Neural cell (in vitro differentiated cells): ENCODE results near the gene SLC39A2. TPM values are rescaled to one million over a fixed set of nuclear protein-coding genes. Genes with fewer than 3 reads are reported as not detected.
A peak's percentile ranks its signal among the peaks of the same experiment; 100 is the strongest.

Experiments used
- H2AFZ ChIP-seq: fragments of 200-600, 300-800 bp; sonication (generic), shearing (Covaris generic); 2 replicates; pipeline ENCODE4 v1.6.0; 2014; ENCODE audit warnings: low read depth, mild to moderate bottlenecking, antibody characterized with exemption, low read length, moderate library complexity
- H3F3A ChIP-seq: fragments of 200-600 bp; shearing (Covaris generic); 2 replicates; pipeline ENCODE4 v1.6.1; 2016; ENCODE audit warnings: mild to moderate bottlenecking, moderate library complexity, mixed read lengths, antibody characterized with exemption, low read length; ENCODE audit not compliant: insufficient read depth, poor library complexity, severe bottlenecking
- H3K27ac ChIP-seq: fragments of 200-600, 300-800 bp; sonication (generic), shearing (Covaris generic); 2 replicates; pipeline ENCODE4 v1.5.1; 2014; ENCODE audit warnings: mild to moderate bottlenecking, low read length, moderate library complexity
- H3K27me3 ChIP-seq: fragments of 300-800, 200-600 bp; sonication (generic), shearing (Covaris generic); 2 replicates; pipeline ENCODE4 v1.6.0; 2014; ENCODE audit warnings: mild to moderate bottlenecking, low read depth, low read length, moderate library complexity; ENCODE audit not compliant: insufficient read depth
- H3K36me3 ChIP-seq: fragments of 300-800, 200-600 bp; sonication (generic), shearing (Covaris generic); 2 replicates; pipeline ENCODE4 v1.5.1; 2014; ENCODE audit warnings: mild to moderate bottlenecking, antibody characterized with exemption, low read length, moderate library complexity; ENCODE audit not compliant: insufficient read depth
- H3K4me2 ChIP-seq: fragments of 300-800, 200-600 bp; sonication (generic), shearing (Covaris generic); 2 replicates; pipeline ENCODE4 v1.6.0; 2014; ENCODE audit warnings: mild to moderate bottlenecking, low read length
- H3K4me3 ChIP-seq: fragments of 300-800, 200-600 bp; sonication (generic), shearing (Covaris generic); 2 replicates; pipeline ENCODE4 v1.5.1; 2014; ENCODE audit warnings: mild to moderate bottlenecking, low read length, moderate library complexity
- H3K79me2 ChIP-seq: fragments of 200-600 bp; shearing (Covaris generic); replicated peaks from 2 replicates; pipeline ENCODE4 v1.6.0; 2014; ENCODE audit warnings: mild to moderate bottlenecking, low read length, moderate library complexity; ENCODE audit not compliant: insufficient read depth
- H3K9ac ChIP-seq: fragments of 300-800, 200-600 bp; sonication (generic), shearing (Covaris generic); 2 replicates; pipeline ENCODE4 v1.6.1; 2016; ENCODE audit warnings: mild to moderate bottlenecking, low read length, mixed read lengths
- H3K9me2 ChIP-seq: fragments of 200-600 bp; shearing (Covaris generic); 2 replicates; pipeline ENCODE4 v1.6.1; 2016; ENCODE audit warnings: mild to moderate bottlenecking, low read length, mixed read lengths; ENCODE audit not compliant: insufficient read depth
- H3K9me3 ChIP-seq: fragments of 200-600, 300-800 bp; sonication (generic), shearing (Covaris generic); 2 replicates; pipeline ENCODE4 v1.6.1; 2016; ENCODE audit warnings: mild to moderate bottlenecking, mixed run types, low read length, moderate library complexity, mixed read lengths
- H4K20me1 ChIP-seq: fragments of 200-600 bp; shearing (Covaris generic); 2 replicates; pipeline ENCODE4 v1.6.1; 2016; ENCODE audit warnings: mild to moderate bottlenecking, mixed run types; ENCODE audit not compliant: insufficient read depth
- EP300 ChIP-seq: fragments of 450-650 bp; conservative IDR thresholded peaks from 2 replicates; pipeline ENCODE4 v1.6.1; 2014; ENCODE audit warnings: antibody characterized with exemption, mild to moderate bottlenecking, moderate library complexity; ENCODE audit not compliant: poor library complexity, severe bottlenecking
- EZH2 ChIP-seq: fragments of 200-600, 300-800 bp; shearing (Covaris generic), sonication (generic); IDR thresholded peaks from 2 replicates; pipeline ENCODE4 v1.6.1; 2014; ENCODE audit warnings: antibody characterized with exemption, low read length, borderline replicate concordance, mild to moderate bottlenecking; ENCODE audit not compliant: insufficient read depth, poor library complexity, severe bottlenecking
- MXI1 ChIP-seq: fragments of 450-650 bp; conservative IDR thresholded peaks from 2 replicates; pipeline ENCODE4 v1.6.1; 2014; ENCODE audit warnings: antibody characterized with exemption, mild to moderate bottlenecking; ENCODE audit not compliant: poor library complexity, severe bottlenecking
- POLR2AphosphoS5 ChIP-seq: IDR thresholded peaks from 2 replicates; pipeline ENCODE4 v1.6.1; 2012
- RAD21 ChIP-seq: fragments of 450-650 bp; conservative IDR thresholded peaks from 2 replicates; pipeline ENCODE4 v1.6.1; 2014; ENCODE audit warnings: antibody characterized with exemption, mild to moderate bottlenecking, moderate library complexity
- SMC3 ChIP-seq: fragments of 450-650 bp; conservative IDR thresholded peaks from 2 replicates; pipeline ENCODE4 v1.6.1; 2014; ENCODE audit warnings: antibody characterized with exemption, mild to moderate bottlenecking, moderate library complexity; ENCODE audit not compliant: poor library complexity
- TAF1 ChIP-seq: IDR thresholded peaks from 2 replicates; pipeline ENCODE4 v1.6.1; 2012; ENCODE audit warnings: low read depth
- polyA plus RNA-seq: library from polyadenylated mRNA; depleted of rRNA; stranded (reverse); fragments of >200 nt; gene quantifications from 2 replicates; pipeline ENCODE4 v1.2.3, GENCODE V29; 2014
- TF ChIP-seq, protein P1 (sequence below): fragments of 450-650 bp; IDR thresholded peaks from 2 replicates; pipeline ENCODE4 v1.5.1; 2014; ENCODE audit warnings: antibody characterized with exemption, mild to moderate bottlenecking, moderate library complexity; ENCODE audit not compliant: poor library complexity, severe bottlenecking
- TF ChIP-seq, protein P2 (sequence below): IDR thresholded peaks from 2 replicates; pipeline ENCODE4 v1.6.1; 2012; ENCODE audit warnings: borderline replicate concordance

Gene SLC39A2
- polyA plus RNA-seq, 1 donor from 2014 or later: not detected

DNA sequence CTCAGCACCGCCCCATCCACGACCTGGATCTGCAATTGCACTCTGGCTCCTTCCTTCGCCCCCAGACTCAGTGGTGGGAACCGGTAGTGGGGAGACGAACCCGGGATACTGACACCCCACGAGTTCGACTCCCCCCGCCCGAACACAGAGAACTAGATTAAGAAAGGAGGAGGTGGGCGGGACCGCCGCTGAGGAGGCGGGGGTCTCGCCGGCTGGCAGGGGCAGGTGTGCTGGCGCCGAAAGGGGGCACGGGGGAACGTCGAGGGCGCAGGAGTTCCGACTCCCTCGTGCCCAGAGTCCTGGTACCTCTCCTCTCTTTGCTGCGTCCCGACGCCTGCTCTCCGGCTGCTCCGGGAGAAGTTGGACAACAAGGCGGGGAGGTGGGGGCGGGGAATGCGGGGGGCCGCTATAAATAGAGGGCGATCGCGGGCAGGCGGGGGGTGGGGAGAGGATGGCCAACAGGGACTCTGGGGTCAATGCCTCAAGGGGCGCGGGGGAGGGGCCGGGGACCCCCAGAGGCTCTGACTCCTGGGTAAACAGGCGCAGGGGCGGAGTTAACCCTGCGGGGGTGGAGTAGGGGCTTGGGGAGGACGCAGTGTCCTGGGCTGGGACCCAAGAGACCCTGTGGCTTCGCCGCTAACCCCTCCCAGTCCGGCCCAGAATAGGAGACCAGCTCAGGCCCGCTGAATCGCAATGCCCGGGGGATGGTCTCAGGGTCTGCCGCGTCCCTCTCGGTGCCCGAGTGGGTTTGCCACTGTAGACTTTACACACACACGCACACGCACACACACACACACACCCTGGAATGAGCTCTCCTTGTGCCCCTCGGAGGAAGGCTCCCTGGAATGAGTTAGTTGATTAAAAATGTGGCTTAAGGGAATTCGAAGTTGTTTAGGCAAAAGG is 26.5 kb downstream of the SLC39A2 start:
- H3K9me3 ChIP-seq: no peaks in the 10 kb centered on the region
- TF ChIP-seq, protein P1, sequence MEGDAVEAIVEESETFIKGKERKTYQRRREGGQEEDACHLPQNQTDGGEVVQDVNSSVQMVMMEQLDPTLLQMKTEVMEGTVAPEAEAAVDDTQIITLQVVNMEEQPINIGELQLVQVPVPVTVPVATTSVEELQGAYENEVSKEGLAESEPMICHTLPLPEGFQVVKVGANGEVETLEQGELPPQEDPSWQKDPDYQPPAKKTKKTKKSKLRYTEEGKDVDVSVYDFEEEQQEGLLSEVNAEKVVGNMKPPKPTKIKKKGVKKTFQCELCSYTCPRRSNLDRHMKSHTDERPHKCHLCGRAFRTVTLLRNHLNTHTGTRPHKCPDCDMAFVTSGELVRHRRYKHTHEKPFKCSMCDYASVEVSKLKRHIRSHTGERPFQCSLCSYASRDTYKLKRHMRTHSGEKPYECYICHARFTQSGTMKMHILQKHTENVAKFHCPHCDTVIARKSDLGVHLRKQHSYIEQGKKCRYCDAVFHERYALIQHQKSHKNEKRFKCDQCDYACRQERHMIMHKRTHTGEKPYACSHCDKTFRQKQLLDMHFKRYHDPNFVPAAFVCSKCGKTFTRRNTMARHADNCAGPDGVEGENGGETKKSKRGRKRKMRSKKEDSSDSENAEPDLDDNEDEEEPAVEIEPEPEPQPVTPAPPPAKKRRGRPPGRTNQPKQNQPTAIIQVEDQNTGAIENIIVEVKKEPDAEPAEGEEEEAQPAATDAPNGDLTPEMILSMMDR: peak; percentile 16
- TF ChIP-seq RAD21: no peak
- TF ChIP-seq, protein P2, sequence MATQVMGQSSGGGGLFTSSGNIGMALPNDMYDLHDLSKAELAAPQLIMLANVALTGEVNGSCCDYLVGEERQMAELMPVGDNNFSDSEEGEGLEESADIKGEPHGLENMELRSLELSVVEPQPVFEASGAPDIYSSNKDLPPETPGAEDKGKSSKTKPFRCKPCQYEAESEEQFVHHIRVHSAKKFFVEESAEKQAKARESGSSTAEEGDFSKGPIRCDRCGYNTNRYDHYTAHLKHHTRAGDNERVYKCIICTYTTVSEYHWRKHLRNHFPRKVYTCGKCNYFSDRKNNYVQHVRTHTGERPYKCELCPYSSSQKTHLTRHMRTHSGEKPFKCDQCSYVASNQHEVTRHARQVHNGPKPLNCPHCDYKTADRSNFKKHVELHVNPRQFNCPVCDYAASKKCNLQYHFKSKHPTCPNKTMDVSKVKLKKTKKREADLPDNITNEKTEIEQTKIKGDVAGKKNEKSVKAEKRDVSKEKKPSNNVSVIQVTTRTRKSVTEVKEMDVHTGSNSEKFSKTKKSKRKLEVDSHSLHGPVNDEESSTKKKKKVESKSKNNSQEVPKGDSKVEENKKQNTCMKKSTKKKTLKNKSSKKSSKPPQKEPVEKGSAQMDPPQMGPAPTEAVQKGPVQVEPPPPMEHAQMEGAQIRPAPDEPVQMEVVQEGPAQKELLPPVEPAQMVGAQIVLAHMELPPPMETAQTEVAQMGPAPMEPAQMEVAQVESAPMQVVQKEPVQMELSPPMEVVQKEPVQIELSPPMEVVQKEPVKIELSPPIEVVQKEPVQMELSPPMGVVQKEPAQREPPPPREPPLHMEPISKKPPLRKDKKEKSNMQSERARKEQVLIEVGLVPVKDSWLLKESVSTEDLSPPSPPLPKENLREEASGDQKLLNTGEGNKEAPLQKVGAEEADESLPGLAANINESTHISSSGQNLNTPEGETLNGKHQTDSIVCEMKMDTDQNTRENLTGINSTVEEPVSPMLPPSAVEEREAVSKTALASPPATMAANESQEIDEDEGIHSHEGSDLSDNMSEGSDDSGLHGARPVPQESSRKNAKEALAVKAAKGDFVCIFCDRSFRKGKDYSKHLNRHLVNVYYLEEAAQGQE: no peak
- no peak for TF ChIP-seq EZH2
- no peak for TF ChIP-seq SMC3
- TF ChIP-seq POLR2AphosphoS5: no peak
- TF ChIP-seq TAF1: peak; percentile 14
- H3K9me2 ChIP-seq: no peaks in the 10 kb centered on the region
- no peak overlapping the region for H3K27ac ChIP-seq
- H3K4me2 ChIP-seq: no peak overlapping the region
- no peaks in the 10 kb centered on the region for H4K20me1 ChIP-seq
- H3K9ac ChIP-seq: peak overlapping the region; percentile 69
- no peaks in the 10 kb centered on the region for H3K79me2 ChIP-seq
- peaks cover 19% of the 10 kb centered on the region for H3K27me3 ChIP-seq
- peak overlapping the region; percentile 77 for H3K4me3 ChIP-seq
- H3F3A ChIP-seq: no peaks in the 10 kb centered on the region
- no peak overlapping the region for H2AFZ ChIP-seq
- H3K36me3 ChIP-seq: no peaks in the 10 kb centered on the region

DNA sequence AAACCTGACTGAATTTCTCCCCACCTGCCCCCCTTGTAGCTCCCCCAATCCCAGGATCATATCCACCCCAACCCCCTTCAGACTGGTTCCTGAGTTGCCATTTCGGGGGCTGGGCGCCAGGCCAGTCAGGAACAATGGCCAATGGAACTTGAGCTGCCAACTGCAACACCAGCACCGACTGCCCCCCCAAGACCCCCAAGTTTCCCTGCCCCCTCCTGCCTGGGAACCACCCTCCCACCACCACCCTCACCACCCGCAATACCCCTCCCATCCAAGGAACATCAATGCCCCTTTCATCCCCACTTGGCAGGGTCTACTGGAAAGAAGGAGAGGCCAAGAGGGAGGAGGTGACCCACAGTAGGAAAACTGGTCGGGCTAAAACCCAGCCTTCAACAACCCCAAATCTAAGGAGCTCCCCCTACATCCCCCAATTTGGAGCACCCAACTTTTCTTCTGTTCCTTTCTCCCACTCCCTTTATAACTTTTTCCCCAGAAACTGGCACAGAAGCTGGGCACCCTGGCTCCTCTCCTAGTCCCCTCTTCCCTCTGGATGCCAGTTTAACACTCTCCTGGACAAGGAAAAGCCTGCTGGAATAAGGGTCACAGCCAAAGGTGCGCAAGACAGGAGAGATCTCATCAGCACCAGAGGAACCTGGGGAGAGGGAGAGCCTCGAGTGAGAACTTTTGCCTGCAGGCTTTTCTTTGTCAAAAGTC is 27.3 kb downstream of the SLC39A2 start:
- no peak overlapping the region for H3K4me2 ChIP-seq
- H3K27ac ChIP-seq: no peak overlapping the region
- no peak overlapping the region for H3K4me3 ChIP-seq
- no peaks in the 10 kb centered on the region for H3K79me2 ChIP-seq
- no peaks in the 10 kb centered on the region for H3F3A ChIP-seq
- H4K20me1 ChIP-seq: no peaks in the 10 kb centered on the region
- no peaks in the 10 kb centered on the region for H3K36me3 ChIP-seq
- H3K9me2 ChIP-seq: no peaks in the 10 kb centered on the region
- TF ChIP-seq, protein P1: no peak
- TF ChIP-seq SMC3: no peak
- TF ChIP-seq RAD21: no peak
- no peak for TF ChIP-seq EZH2
- TF ChIP-seq MXI1: no peak
- TF ChIP-seq, protein P2: no peak
- no peak for TF ChIP-seq EP300
- no peak for TF ChIP-seq TAF1
- no peak for TF ChIP-seq POLR2AphosphoS5
- no peaks in the 10 kb centered on the region for H3K9me3 ChIP-seq
- no peak overlapping the region for H3K9ac ChIP-seq
- peaks cover 19% of the 10 kb centered on the region for H3K27me3 ChIP-seq
- H2AFZ ChIP-seq: no peak overlapping the region
